Tibial nerve (tissue), 4 donors: ENCODE data around the gene TRPC3.

Experiments used
- CTCF ChIP-seq, 5 experiments: fragments of 200-600 bp in 3 of 5; fragments of 450-650 bp in 2 of 5; sonication (generic) in 3 of 5; IDR thresholded peaks; one replicate each; pipeline ENCODE4 v1.5.1; 2016 to 2019; ENCODE audit warnings: antibody characterized with exemption in 5 of 5, mild to moderate bottlenecking in 3 of 5, moderate library complexity in 2 of 5
- EP300 ChIP-seq, 2 donors: sonication (generic); formaldehyde crosslinking; IDR thresholded peaks; one replicate each; pipeline ENCODE4 v1.6.1; 2017; ENCODE audit warnings: antibody characterized with exemption in 2 of 2, mild to moderate bottlenecking in 1 of 2

DNA sequence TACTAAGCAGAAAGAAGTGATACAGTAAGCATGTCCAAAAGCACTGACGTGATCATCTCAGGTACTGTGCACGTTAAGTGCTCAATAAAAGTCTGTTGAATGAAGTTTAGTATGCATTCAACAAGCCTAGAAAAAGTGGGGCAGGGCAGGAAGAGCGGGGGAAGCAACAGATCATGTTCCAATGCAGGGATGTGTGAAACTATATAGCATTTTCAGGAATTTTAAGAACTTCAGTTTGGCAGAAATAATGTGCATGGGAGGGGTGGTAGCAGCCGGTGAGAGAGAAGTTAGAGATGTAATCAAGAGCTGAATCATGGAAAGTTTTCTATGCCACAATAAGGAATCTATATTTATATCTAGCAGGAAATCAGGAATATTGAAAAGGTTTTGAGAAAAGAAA, 109.0 kb downstream of the TRPC3 start:
- no peak for TF ChIP-seq CTCF (IDR thresholded peaks at IDR 0.05)
- no peak for TF ChIP-seq EP300 (IDR thresholded peaks at IDR 0.05)
